H1 (cell line): Measurements from ENCODE around the gene CLDN16.

Experiments
- BRCA1 ChIP-seq: IDR thresholded peaks from 2 replicates; pipeline ENCODE4 v1.6.1; 2012; ENCODE audit warnings: low read depth, low read length, improper control_type of control experiment
- EP300 ChIP-seq, 2 experiments: IDR thresholded peaks; 1 replicate in 1 of 2; 2 replicates in 1 of 2; pipeline ENCODE4 v1.6.1; 2011 to 2012; ENCODE audit warnings: low read depth in 2 of 2, low read length in 2 of 2, mild to moderate bottlenecking in 2 of 2, borderline replicate concordance in 1 of 2, inconsistent platforms in 1 of 2, moderate library complexity in 1 of 2
- JUND ChIP-seq: IDR thresholded peaks from 2 replicates; pipeline ENCODE4 v1.6.1; 2011; ENCODE audit warnings: mild to moderate bottlenecking, improper control_type of control experiment, low read length
- KDM1A ChIP-seq: fragments of 200-600, 300-600 bp; sonication (generic); IDR thresholded peaks from 2 replicates; pipeline ENCODE4 v1.7.1; 2016; ENCODE audit warnings: mild to moderate bottlenecking, low read length, borderline replicate concordance
- POLR2A ChIP-seq, 2 experiments: IDR thresholded peaks; 1 replicate in 1 of 2; 2 replicates in 1 of 2; pipeline ENCODE4 v1.6.1; 2011; ENCODE audit warnings: low read depth in 2 of 2, low read length in 2 of 2, mild to moderate bottlenecking in 2 of 2; ENCODE audit errors: control extremely low read depth in 1 of 2
- RNF2 ChIP-seq: fragments of 200-900, 300-1000 bp; sonication (generic); IDR thresholded peaks from 2 replicates; pipeline ENCODE4 v1.7.1; 2016; ENCODE audit warnings: borderline replicate concordance, low read depth, mild to moderate bottlenecking, antibody characterized with exemption, low read length; ENCODE audit not compliant: poor library complexity, severe bottlenecking; ENCODE audit errors: missing control alignments
- SP1 ChIP-seq: IDR thresholded peaks from 2 replicates; pipeline ENCODE4 v1.6.1; 2011; ENCODE audit warnings: low read depth, low read length
- TF ChIP-seq, protein P1 (sequence below), 3 experiments: IDR thresholded peaks; 1 replicate in 2 of 3; 2 replicates in 1 of 3; pipeline versions ENCODE4 v1.5.1 to v1.6.1; 2011; ENCODE audit warnings: low read length in 3 of 3, mild to moderate bottlenecking in 3 of 3, inconsistent platforms in 2 of 3, low read depth in 1 of 3, moderate library complexity in 1 of 3; ENCODE audit not compliant: insufficient read depth in 1 of 3; ENCODE audit errors: control extremely low read depth in 1 of 3

DNA sequence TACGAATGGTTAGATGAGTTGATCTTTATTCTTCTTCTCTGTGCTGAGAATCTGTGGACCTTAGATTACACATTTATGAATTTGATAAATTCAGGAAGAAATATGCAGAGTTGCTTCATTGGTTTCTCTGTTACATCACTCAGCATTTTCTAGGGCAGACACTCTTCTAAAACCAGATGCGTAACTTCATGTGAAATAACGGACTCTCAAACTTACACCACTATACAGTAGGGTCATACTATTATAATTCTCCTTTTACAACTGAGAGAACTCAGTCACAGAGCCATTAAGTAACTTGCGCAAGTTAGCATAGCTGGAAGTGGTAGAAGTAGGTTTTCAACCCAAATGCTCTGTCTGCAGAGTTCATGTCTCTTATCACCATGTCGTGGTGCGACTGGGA is 56.0 kb downstream of the CLDN16 start:
- TF ChIP-seq POLR2A (IDR thresholded peaks at IDR 0.05; ENCODE audit: control extremely low read depth in 1 of 2, low read depth in 2 of 2, low read length in 2 of 2) (no peak), BRCA1 (no peak), EP300 (IDR thresholded peaks at IDR 0.05; ENCODE audit: borderline replicate concordance in 1 of 2, low read depth in 2 of 2, low read length in 2 of 2) (no peak), JUND (no peak), RNF2 (no peak), SP1 (no peak), KDM1A (no peak)
- TF ChIP-seq, protein P1, sequence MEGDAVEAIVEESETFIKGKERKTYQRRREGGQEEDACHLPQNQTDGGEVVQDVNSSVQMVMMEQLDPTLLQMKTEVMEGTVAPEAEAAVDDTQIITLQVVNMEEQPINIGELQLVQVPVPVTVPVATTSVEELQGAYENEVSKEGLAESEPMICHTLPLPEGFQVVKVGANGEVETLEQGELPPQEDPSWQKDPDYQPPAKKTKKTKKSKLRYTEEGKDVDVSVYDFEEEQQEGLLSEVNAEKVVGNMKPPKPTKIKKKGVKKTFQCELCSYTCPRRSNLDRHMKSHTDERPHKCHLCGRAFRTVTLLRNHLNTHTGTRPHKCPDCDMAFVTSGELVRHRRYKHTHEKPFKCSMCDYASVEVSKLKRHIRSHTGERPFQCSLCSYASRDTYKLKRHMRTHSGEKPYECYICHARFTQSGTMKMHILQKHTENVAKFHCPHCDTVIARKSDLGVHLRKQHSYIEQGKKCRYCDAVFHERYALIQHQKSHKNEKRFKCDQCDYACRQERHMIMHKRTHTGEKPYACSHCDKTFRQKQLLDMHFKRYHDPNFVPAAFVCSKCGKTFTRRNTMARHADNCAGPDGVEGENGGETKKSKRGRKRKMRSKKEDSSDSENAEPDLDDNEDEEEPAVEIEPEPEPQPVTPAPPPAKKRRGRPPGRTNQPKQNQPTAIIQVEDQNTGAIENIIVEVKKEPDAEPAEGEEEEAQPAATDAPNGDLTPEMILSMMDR (IDR thresholded peaks at IDR 0.05; ENCODE audit: control extremely low read depth in 1 of 3, insufficient read depth in 1 of 3, low read depth in 1 of 3, low read length in 3 of 3): no peak
